Limb (tissue), 2 donors: Measurements from ENCODE around the gene EAPP.
"Not testable (repeated sequence)": the region's sequence is repeated elsewhere in the genome, so short reads cannot be mapped to it uniquely, and the experiment has no call there.

ENCODE experiments used
- DNase-seq, 2 donors: peaks; one replicate each; pipeline ENCODE4 v3.0.0-alpha.2; 2016; ENCODE audit errors: extremely low spot score in 2 of 2

EAPP gene

DNA sequence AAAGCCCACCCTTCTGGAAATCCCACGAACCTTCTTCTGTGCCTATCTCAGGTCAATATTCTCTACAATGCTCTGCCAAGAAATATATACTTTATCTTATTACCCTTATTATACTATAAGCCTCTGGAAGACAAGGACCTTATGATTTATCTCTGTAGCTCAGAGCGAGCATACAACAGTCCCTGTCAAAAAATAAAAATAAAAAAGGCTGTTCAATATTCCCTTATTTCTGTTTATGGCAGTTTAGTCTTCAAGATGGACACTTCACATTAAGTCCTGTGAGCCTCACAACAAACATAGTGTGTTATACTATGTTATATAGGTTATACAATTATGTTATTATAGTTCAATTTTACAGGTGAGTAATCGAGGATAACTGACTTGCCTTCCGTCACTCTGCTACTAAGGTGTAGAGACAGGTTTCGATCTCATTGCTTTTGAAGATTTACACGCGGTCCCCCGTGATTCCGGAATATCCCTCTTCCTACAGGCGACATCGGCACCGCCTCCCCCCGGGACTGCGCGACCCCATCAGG, 562 bp downstream of the EAPP start:
- no peak for DNase-seq

- DNase-seq: not testable (repeated sequence)
Observed at GRCh38 chr14:34538096-34538495, 1.4 kb downstream of the EAPP start.

DNA sequence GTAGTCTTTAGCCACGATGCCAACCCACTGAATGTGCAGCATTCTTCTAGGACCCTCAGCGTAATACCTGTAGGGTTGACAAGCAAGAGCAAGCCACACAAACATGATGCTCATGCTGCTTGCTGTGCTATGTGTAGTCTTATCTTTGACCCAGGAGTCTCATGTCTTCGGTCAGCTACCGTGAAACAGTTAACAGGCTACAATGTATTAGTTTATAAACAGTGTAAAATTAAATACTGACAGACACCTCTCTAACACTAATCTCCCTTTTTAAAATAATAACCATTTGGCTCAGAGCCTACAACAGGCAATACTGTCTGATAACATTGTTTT, 1.9 kb downstream of the EAPP start:
- DNase-seq: no peak

DNA sequence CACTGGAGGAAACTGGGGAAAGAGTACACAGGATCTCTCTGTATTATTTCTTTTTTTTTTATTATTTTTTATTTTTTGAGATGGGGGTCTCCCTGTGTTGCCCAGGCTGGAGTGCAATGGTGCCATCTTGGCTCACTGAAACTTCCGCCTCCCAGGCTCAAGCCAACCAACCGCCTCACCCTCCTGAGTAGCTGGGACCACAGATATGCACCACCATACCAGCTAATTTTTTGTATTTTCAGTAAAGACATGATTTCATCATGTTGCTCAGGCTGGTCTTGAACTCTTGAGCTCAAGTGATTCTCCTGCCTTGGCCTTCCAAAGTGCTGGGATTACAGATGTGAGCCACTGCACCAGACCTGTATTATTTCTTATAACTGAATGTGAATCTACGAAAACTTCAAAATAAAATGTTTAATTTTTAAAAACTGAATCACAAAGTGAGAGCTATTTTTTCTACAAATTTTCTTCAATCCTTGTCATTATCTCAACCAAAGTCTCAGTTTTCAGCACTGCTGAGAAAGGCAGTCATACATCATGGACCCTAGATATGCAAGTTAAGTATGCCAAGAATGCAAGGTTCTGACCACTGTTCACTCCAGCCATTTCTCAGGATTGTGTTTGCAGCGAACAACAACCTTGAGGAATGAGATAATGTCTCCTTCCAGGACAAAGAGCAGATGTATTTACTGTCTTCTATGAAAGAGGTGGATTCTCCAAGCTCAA, 2.4 kb downstream of the EAPP start:
- no peak for DNase-seq

DNA sequence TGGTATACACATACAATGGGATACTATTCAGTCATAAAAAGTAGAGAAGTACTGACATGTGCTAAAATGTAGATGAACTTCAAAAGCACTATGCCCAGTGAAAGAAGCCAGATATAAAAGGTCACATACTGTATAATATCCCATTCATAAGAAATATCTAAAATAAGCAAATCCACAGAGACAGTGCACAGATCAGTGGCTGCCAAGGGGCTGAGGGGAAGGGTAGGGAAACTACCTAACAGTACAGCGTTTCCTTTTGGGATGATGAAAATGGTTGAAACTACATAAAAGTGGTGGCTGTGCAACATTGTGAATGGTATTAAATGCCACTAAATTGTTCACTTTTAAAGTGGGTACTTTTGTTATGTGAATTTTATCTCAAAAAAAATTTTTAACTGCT, 11.9 kb downstream of the EAPP start:
- no peak for DNase-seq

DNA sequence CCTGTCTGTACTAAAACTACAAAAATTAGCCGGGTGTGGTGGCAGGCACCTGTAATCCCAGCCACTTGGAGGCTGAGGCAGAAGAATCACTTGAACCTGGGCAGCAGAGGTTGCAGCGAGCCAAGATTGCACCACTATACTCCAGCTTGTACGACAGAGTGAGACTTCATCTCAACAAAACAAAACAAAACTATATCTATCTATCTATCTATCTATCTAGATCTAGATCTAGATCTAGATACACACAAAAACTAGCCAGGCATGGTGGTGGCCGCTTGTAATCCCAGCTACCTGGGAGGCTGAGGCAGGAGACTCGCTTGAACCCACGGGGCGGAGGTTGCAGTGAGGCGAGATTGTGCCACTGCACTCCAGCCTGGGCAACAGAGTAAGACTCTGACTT, 15.3 kb downstream of the EAPP start:
- not testable (repeated sequence) for DNase-seq

DNA sequence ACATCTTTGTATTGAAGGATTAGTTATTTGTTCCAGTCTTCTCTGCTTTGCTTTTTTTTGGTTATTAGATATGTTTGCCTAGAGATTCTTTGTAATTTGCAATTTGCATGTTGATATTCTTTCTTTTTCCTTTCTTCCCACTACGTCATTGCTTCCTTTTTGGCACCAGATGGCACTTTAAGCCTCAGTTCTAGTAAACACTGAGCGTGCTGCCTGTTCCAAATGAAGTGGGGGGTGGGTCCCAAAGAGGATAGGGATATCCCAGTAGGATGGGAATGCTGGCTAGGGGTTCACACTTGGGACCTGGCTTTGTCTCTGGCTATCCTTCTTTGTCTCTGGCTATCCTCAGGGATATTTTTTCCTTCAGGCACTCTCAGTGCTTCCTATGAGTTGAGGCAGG, 17.0 kb downstream of the EAPP start:
- DNase-seq: no peak

GRCh38 chr14:34521071-34521470, 18.4 kb downstream of the EAPP start:
- not testable (repeated sequence) for DNase-seq

GRCh38 chr14:34520304-34520970, 19.1 kb downstream of the EAPP start:
- DNase-seq: not testable (repeated sequence)

GRCh38 chr14:34507884-34508283, 31.6 kb downstream of the EAPP start:
- DNase-seq: no peak

DNA sequence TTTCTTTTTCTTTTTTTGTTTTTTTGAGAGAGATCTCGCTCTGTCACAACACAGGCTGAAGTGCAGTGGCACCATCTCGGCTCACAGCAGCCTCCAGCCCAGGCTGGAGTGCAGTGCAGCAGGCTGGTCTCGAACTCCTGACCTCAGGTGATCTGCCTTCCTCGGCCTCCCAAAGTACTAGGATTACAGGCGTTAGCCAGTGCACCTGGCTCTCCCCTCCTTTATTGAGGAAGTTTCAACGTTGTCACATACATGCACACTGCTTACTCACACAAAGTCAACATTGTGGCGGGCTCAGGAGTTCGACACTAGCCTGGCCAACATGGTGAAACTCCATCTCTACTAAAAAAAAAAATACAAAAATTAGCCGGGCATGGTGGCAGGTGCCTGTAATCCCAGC, 32.0 kb downstream of the EAPP start:
- no peak for DNase-seq

DNA sequence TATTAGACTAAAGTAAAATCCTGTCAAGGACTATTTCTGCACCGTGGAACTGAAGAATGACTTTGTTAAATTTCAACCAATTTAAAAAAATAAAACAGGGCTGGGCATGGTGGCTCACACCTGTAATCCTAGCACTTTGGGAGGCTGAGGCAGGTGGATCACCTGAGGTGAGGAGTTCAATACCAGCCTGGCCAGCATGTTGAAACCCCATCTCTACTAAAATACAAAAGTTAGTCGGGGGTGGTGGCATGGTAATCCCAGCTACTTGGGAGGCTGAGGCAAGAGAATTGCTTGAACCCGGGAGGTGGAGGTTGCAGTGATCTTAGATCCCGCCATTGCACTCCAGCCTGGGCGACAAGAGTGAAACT, 34.4 kb downstream of the EAPP start:
- not testable (repeated sequence) for DNase-seq

DNA sequence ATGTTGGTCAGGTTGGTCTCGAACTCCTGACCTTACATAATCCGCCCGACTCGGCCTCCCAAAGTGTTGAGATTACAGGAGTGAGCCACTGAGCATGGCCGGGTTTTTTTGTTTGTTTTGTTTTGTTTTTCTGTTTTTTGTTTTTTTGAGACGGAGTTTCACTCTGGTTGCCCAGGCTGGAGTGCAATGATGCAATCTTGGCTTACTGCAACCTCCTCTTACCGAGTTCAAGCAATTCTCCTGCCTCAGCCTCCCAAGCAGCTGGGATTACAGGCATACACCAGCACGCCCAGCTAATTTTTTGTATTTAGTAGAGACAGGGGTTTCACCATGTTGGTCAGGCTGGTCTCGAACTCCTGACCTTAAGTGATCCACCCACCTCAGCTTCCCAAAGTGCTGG, 35.5 kb downstream of the EAPP start:
- DNase-seq: not testable (repeated sequence)

- no peak for DNase-seq
Observed at GRCh38 chr14:34502545-34503225, 36.8 kb downstream of the EAPP start.

DNA sequence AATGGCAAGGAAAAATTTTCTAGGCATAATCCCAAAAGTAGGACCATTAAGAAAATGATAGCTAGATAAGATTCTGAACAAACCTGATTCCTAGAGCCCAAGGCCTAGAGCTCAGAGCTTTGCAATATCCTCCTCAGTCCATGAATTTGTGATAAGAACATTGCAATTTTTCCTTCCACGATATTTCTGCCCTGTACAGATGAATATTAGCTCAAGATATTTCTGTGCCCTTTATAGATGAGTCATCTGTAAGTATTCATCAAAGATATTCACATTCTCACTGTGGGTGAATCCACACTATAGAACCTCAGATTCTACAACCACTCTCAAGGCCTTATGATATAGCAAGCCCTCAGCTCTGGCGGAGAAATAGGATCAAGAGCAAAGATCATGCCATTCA, 37.5 kb downstream of the EAPP start:
- no peak for DNase-seq

- no peak for DNase-seq
Observed at GRCh38 chr14:34501004-34501580, 38.4 kb downstream of the EAPP start.

- DNase-seq: no peak
Observed at GRCh38 chr14:34498684-34499412, 40.7 kb downstream of the EAPP start.

GRCh38 chr14:34496679-34497513, 42.6 kb downstream of the EAPP start:
- DNase-seq: peak; percentile 70 to 83

GRCh38 chr14:34496007-34496678, 43.4 kb downstream of the EAPP start:
- DNase-seq: no peak

- no peak for DNase-seq
Observed at GRCh38 chr14:34489324-34489723, 50.2 kb downstream of the EAPP start.
